Measurements from ENCODE around the gene PALM.

Gene PALM

GRCh38 chr19:756821-757688 lies 48.3 kb downstream of the PALM start:
- no peak for TF ChIP-seq FOXM1 (IDR thresholded peaks at IDR 0.05; ENCODE audit: borderline replicate concordance, low read depth)
- TF ChIP-seq, protein P1, sequence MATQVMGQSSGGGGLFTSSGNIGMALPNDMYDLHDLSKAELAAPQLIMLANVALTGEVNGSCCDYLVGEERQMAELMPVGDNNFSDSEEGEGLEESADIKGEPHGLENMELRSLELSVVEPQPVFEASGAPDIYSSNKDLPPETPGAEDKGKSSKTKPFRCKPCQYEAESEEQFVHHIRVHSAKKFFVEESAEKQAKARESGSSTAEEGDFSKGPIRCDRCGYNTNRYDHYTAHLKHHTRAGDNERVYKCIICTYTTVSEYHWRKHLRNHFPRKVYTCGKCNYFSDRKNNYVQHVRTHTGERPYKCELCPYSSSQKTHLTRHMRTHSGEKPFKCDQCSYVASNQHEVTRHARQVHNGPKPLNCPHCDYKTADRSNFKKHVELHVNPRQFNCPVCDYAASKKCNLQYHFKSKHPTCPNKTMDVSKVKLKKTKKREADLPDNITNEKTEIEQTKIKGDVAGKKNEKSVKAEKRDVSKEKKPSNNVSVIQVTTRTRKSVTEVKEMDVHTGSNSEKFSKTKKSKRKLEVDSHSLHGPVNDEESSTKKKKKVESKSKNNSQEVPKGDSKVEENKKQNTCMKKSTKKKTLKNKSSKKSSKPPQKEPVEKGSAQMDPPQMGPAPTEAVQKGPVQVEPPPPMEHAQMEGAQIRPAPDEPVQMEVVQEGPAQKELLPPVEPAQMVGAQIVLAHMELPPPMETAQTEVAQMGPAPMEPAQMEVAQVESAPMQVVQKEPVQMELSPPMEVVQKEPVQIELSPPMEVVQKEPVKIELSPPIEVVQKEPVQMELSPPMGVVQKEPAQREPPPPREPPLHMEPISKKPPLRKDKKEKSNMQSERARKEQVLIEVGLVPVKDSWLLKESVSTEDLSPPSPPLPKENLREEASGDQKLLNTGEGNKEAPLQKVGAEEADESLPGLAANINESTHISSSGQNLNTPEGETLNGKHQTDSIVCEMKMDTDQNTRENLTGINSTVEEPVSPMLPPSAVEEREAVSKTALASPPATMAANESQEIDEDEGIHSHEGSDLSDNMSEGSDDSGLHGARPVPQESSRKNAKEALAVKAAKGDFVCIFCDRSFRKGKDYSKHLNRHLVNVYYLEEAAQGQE (IDR thresholded peaks at IDR 0.05; ENCODE audit: low read depth), result no peak
- no peak for TF ChIP-seq TCF12 (IDR thresholded peaks at IDR 0.05; ENCODE audit: low read depth)
- no peak for TF ChIP-seq EGR1 (IDR thresholded peaks at IDR 0.05)
- TF ChIP-seq CEBPB (IDR thresholded peaks at IDR 0.05), result no peak
- TF ChIP-seq NFIC (IDR thresholded peaks at IDR 0.05), result no peak
- no peak for TF ChIP-seq RAD21 (IDR thresholded peaks at IDR 0.05; ENCODE audit: low read depth)
- no peak; the same call in 1 of the 2 replicates for TF ChIP-seq ZBTB7A (IDR thresholded peaks at IDR 0.05; ENCODE audit: low read depth)
- no peak for TF ChIP-seq EP300 (IDR thresholded peaks at IDR 0.05; ENCODE audit: borderline replicate concordance)
- TF ChIP-seq MAX (IDR thresholded peaks at IDR 0.05), result no peak

DNA sequence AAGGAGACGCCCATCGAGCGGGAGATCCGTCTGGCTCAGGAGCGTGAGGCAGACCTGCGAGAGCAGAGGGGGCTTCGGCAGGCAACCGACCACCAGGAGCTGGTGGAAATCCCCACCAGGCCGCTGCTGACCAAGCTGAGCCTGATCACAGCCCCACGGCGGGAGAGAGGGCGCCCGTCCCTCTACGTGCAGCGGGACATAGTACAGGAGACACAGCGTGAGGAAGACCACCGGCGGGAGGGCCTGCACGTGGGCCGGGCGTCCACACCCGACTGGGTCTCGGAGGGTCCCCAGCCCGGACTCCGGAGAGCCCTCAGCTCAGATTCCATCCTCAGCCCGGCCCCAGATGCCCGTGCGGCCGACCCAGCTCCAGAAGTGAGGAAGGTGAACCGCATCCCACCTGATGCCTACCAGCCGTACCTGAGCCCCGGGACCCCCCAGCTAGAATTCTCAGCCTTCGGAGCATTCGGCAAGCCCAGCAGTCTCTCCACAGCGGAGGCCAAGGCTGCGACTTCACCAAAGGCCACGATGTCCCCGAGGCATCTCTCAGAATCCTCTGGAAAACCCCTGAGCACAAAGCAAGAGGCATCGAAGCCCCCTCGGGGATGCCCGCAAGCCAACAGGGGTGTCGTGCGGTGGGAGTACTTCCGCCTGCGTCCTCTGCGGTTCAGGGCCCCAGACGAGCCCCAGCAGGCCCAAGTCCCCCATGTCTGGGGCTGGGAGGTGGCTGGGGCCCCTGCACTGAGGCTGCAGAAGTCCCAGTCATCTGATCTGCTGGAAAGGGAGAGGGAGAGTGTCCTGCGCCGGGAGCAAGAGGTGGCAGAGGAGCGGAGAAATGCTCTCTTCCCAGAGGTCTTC lies 49.3 kb downstream of the PALM start:
- TF ChIP-seq, protein P2, sequence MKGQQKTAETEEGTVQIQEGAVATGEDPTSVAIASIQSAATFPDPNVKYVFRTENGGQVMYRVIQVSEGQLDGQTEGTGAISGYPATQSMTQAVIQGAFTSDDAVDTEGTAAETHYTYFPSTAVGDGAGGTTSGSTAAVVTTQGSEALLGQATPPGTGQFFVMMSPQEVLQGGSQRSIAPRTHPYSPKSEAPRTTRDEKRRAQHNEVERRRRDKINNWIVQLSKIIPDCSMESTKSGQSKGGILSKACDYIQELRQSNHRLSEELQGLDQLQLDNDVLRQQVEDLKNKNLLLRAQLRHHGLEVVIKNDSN (IDR thresholded peaks at IDR 0.05), result no peak
- no peak for TF ChIP-seq MAX (IDR thresholded peaks at IDR 0.05)
- TF ChIP-seq NFIC (IDR thresholded peaks at IDR 0.05), result no peak
- TF ChIP-seq RAD21 (IDR thresholded peaks at IDR 0.05; ENCODE audit: low read depth), result no peak
- no peak for TF ChIP-seq TEAD4 (IDR thresholded peaks at IDR 0.05)
- TF ChIP-seq CREB1 (IDR thresholded peaks at IDR 0.05; ENCODE audit: low read depth), result no peak
- TF ChIP-seq FOXM1 (IDR thresholded peaks at IDR 0.05; ENCODE audit: borderline replicate concordance, low read depth), result no peak
- no peak for TF ChIP-seq EP300 (IDR thresholded peaks at IDR 0.05; ENCODE audit: borderline replicate concordance)
- TF ChIP-seq EGR1 (IDR thresholded peaks at IDR 0.05), result no peak
- TF ChIP-seq, protein P1 (IDR thresholded peaks at IDR 0.05; ENCODE audit: low read depth), result no peak
- no peak for TF ChIP-seq CEBPB (IDR thresholded peaks at IDR 0.05)
- TF ChIP-seq YY1 (IDR thresholded peaks at IDR 0.05; ENCODE audit: low read depth), result no peak

DNA sequence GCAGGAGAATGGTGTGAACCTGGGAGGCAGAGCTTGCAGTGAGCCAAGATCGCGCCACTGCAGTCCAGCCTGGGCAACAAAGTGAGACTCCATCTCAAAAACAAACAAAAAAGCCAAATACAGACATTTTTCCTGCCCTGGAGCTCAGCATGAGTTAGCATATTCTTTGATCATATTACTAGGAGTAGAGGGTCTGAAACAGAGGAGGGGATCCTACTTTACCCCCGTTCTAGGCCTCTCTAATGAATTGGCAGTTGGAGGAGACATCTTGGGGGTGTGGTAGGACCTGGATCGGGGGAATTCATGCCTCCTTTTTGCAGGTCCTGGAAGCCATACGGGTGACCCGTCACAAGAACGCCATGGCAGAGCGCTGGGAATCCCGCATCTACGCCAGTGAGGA lies 54.4 kb downstream of the PALM start:
- TF ChIP-seq RAD21 (IDR thresholded peaks at IDR 0.05; ENCODE audit: low read depth), result no peak
- TF ChIP-seq CEBPB (IDR thresholded peaks at IDR 0.05), result no peak
- TF ChIP-seq EP300 (IDR thresholded peaks at IDR 0.05; ENCODE audit: borderline replicate concordance), result no peak
- TF ChIP-seq TCF12 (IDR thresholded peaks at IDR 0.05; ENCODE audit: low read depth), result no peak
- no peak for TF ChIP-seq YY1 (IDR thresholded peaks at IDR 0.05; ENCODE audit: low read depth)
- TF ChIP-seq, protein P2 (IDR thresholded peaks at IDR 0.05), result no peak
- TF ChIP-seq TAF1 (IDR thresholded peaks at IDR 0.05; ENCODE audit: low read depth), result no peak
- no peak for TF ChIP-seq ZBTB7A (IDR thresholded peaks at IDR 0.05; ENCODE audit: low read depth)
- no peak for TF ChIP-seq NFIC (IDR thresholded peaks at IDR 0.05)
- TF ChIP-seq MAX (IDR thresholded peaks at IDR 0.05), result no peak
- TF ChIP-seq, protein P1 (IDR thresholded peaks at IDR 0.05; ENCODE audit: low read depth), result no peak
